Uterus (tissue), 4 donors: ENCODE results near the gene WDR3. TPM values are rescaled to one million over a fixed set of nuclear protein-coding genes. Genes with fewer than 3 reads are reported as not detected.

Source experiments
- DNase-seq, 2 donors: peaks; one replicate each; pipeline ENCODE4 v3.0.0-alpha.2; 2019 to 2020
- H3K27ac ChIP-seq, 2 donors: fragments of 200-600 bp; sonication (generic); 1 replicate in 1 of 2; 2 replicates in 1 of 2; pipeline ENCODE4 v1.5.1; 2016 to 2018
- H3K27me3 ChIP-seq, 2 donors: fragments of 200-600 bp; sonication (generic); one replicate each; pipeline ENCODE4 v1.5.1; 2018 to 2019; ENCODE audit warnings: control low read depth in 1 of 2
- H3K36me3 ChIP-seq, 2 donors: fragments of 200-600 bp; sonication (generic); one replicate each; pipeline ENCODE4 v1.5.1; 2019; ENCODE audit warnings: control low read depth in 1 of 2
- H3K4me1 ChIP-seq, 2 donors: fragments of 200-600 bp; sonication (generic); one replicate each; pipeline ENCODE4 v1.5.1; 2018 to 2019; ENCODE audit warnings: control low read depth in 1 of 2
- H3K4me3 ChIP-seq, 2 donors: fragments of 200-600 bp; sonication (generic); 1 replicate in 1 of 2; 2 replicates in 1 of 2; pipeline ENCODE4 v1.5.1; 2018 to 2019; ENCODE audit warnings: mild to moderate bottlenecking in 1 of 2
- H3K9me3 ChIP-seq, 2 donors: fragments of 200-600 bp; sonication (generic); one replicate each; pipeline ENCODE4 v1.5.1; 2019; ENCODE audit warnings: control low read depth in 1 of 2
- POLR2A ChIP-seq, 2 donors: fragments of 450-650 bp; IDR thresholded peaks; one replicate each; pipeline ENCODE4 v1.6.1; 2016; ENCODE audit warnings: antibody characterized with exemption in 2 of 2, mild to moderate bottlenecking in 1 of 2, moderate library complexity in 1 of 2
- intact Hi-C: fragments of 100-400 bp; cut with DNase I; formaldehyde crosslinking; loops from one replicate; pipeline ENCODE4 v1.15.1; 2023; ENCODE audit warnings: low total_unique reads
- total RNA-seq, 4 donors: library from RNA; depleted of rRNA in 3 of 4; stranded (reverse); fragments of >200 nt in 3 of 4; gene quantifications; one replicate each; pipeline versions ENCODE4 v1.1.0 to v1.2.4, GENCODE V29; 2014 to 2023
- TF ChIP-seq, protein P1 (sequence below), 4 experiments: fragments of 200-600 bp in 2 of 4; fragments of 450-650 bp in 2 of 4; sonication (generic) in 2 of 4; IDR thresholded peaks; one replicate each; pipeline ENCODE4 v1.5.1; 2016 to 2019; ENCODE audit warnings: antibody characterized with exemption in 4 of 4, mild to moderate bottlenecking in 2 of 4, moderate library complexity in 1 of 4
- donor health status: DM: yes; HTN: yes; CAD: no.

Gene WDR3
- total RNA-seq, 4 donors from 2014 or later = 1.8 to 40.9 (median 15.0) TPM

DNA sequence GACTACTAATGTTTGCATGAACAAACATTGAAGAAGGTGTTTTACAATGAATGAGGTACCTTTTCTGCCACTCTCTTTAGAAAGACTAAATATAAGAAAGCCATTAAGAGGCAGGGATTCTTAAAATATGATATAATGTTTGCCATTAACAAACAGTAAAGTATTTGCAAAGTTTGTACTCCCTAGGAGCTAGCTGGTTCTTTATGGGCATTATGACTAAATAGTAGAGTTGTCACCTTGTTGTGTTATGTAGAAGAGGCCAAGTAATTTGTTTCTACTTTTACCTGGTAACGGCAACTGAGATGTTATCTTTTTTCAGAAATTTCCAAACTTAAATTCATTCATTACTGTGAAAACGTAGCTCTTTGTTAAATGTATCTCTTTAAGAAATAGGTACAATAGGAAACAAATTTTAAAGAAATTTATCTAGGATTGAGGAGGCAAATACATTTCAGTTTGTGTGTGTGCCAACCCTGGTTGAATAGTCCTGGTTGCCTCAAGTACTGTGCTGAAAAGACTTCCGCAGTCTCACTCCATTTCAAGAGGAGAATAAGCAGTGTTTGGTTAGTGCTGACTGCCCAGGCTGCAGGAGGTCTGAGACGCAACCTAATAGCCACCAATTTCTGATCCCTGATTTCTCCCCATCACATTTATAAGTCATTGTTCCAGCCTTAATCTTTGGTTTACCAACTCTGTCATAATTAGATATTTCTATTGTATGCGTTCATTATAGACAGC, 52.1 kb downstream of the WDR3 start:
- TF ChIP-seq, protein P1, sequence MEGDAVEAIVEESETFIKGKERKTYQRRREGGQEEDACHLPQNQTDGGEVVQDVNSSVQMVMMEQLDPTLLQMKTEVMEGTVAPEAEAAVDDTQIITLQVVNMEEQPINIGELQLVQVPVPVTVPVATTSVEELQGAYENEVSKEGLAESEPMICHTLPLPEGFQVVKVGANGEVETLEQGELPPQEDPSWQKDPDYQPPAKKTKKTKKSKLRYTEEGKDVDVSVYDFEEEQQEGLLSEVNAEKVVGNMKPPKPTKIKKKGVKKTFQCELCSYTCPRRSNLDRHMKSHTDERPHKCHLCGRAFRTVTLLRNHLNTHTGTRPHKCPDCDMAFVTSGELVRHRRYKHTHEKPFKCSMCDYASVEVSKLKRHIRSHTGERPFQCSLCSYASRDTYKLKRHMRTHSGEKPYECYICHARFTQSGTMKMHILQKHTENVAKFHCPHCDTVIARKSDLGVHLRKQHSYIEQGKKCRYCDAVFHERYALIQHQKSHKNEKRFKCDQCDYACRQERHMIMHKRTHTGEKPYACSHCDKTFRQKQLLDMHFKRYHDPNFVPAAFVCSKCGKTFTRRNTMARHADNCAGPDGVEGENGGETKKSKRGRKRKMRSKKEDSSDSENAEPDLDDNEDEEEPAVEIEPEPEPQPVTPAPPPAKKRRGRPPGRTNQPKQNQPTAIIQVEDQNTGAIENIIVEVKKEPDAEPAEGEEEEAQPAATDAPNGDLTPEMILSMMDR (IDR thresholded peaks at IDR 0.05) = no peak
- TF ChIP-seq POLR2A (IDR thresholded peaks at IDR 0.05) = no peak
- no peak for DNase-seq
- intact Hi-C loops = no loop called here
- Histone ChIP-seq H3K27me3 (no peaks in the 10 kb centered on the region), H3K27ac (no peak overlapping the region), H3K9me3 (no peaks in the 10 kb centered on the region), H3K4me3 (no peak overlapping the region), H3K4me1 (no peaks in the 10 kb centered on the region), H3K36me3 (no peaks in the 10 kb centered on the region)

DNA sequence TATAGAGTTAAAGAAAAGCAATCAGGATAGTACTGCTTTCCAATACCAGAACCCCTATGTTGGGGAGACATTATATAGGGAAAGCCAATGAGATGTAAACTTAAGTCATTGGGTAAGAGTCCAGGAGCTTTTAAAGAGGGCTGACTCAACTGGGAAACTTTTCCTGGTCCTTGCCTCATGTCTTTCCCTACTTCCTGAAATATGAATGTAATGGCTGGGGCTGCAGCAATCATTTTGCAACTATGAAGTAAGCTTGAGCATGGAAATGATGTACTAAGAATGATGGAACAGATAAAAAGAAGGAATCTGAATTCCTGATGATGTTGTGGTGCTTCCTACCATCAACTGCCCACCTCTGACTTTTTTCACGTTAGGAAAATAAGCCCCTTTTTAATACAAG, 55.7 kb downstream of the WDR3 start:
- intact Hi-C loops = no loop called here

DNA sequence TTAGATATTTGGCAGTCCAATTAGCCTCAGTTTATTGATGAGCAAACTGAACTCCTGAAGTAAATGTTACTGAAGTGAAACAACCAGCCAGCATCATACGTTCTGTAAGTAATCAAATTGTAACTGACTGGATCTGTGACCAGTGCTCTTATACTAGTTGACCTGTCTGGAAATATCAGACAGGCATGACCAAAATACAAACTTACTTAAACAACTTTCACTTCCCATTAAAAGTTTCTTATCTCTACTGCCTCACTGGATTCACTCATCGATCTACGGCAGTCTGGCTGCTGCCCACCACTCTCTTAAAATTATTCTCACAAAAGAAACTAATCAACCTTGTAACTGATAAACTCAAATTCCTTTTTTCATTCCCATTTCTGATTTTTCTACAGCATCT, 56.4 kb downstream of the WDR3 start:
- intact Hi-C loops = no loop called here
- Histone ChIP-seq H3K36me3 (no peaks in the 10 kb centered on the region), H3K4me1 (no peaks in the 10 kb centered on the region), H3K27ac (no peak overlapping the region), H3K27me3 (no peaks in the 10 kb centered on the region), H3K9me3 (no peaks in the 10 kb centered on the region), H3K4me3 (no peak overlapping the region)
- no peak for DNase-seq
- TF ChIP-seq, protein P1 (IDR thresholded peaks at IDR 0.05) = no peak
- TF ChIP-seq POLR2A (IDR thresholded peaks at IDR 0.05) = no peak

More for the DNA sequence above, 55.7 kb downstream of the WDR3 start:
- H3K36me3 ChIP-seq = no peaks in the 10 kb centered on the region
- H3K4me3 ChIP-seq = no peak overlapping the region
- no peaks in the 10 kb centered on the region for H3K9me3 ChIP-seq
- no peaks in the 10 kb centered on the region for H3K4me1 ChIP-seq
- no peaks in the 10 kb centered on the region for H3K27me3 ChIP-seq
- H3K27ac ChIP-seq = no peak overlapping the region
- TF ChIP-seq, protein P1 (IDR thresholded peaks at IDR 0.05) = no peak
- TF ChIP-seq POLR2A (IDR thresholded peaks at IDR 0.05) = no peak
- no peak for DNase-seq

DNA sequence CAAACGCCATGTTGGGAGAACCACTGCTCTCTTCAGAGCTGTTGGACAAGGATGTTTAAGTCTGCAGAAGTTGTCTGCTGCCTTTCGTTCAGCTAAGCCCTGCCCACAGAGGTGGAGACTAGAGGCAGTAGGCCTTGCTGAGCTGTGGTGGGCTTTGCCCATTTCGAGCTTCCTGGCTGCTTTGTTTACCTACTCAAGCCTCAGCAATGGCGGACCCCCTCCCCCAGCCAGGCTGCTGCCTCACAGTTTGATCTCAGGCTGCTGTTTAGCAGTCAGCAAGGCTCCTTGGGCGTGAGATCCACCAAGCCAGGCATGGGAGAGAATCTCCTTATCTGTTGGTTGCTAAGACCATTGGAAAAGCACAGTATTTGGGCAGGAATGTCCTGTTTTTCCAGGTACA, 74.8 kb downstream of the WDR3 start:
- Histone ChIP-seq H3K36me3 (no peaks in the 10 kb centered on the region), H3K4me1 (no peaks in the 10 kb centered on the region), H3K27ac (no peak overlapping the region), H3K27me3 (no peaks in the 10 kb centered on the region), H3K9me3 (no peaks in the 10 kb centered on the region), H3K4me3 (no peak overlapping the region)
- intact Hi-C loops = no loop called here
- no peak for TF ChIP-seq POLR2A (IDR thresholded peaks at IDR 0.05)
- DNase-seq = no peak

DNA sequence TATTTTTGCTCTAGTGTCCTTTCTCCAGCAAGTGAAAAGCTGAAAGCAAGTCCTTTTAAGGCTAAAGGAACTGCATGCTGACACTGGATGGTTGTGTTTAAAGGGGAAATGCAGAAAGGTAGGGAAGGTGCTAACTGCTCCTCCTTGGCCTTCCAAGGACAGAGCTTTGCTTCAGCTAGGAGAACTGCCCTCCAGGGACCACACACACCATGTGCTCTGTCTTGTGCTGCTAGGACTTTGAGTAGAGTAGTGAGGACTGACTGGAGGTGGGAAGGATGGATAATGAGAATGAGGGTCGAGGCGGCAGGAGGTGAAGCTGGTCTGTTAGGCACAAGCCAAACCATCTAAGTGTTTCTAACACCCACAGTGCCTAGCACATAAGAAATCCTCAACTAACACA, 77.9 kb downstream of the WDR3 start:
- no peak for TF ChIP-seq POLR2A (IDR thresholded peaks at IDR 0.05)
- Histone ChIP-seq H3K4me1 (no peaks in the 10 kb centered on the region), H3K9me3 (no peaks in the 10 kb centered on the region), H3K36me3 (no peaks in the 10 kb centered on the region), H3K4me3 (no peak overlapping the region), H3K27me3 (no peaks in the 10 kb centered on the region), H3K27ac (no peak overlapping the region)
- DNase-seq = no peak
- intact Hi-C loops = no loop called here

DNA sequence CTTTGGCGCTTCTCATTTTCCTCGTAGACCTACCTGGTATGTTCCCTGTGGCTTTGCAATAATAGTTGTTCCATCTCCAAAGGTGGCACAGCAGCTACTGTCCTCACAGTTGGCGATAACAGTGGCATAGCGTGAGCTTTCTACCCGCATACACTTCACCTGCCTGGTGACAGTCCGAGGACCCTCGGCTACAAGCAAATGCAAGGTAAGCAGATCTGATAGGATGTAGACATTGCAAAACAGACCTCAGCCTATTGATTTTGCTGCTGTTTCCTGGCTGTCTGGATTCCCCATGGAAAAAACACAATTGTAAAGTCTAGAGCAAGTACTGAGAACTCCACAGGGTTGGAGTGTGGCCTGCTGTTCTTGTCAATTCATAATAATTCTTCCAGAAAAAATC, 78.5 kb downstream of the WDR3 start:
- Histone ChIP-seq H3K36me3 (no peaks in the 10 kb centered on the region), H3K9me3 (no peaks in the 10 kb centered on the region), H3K27me3 (no peaks in the 10 kb centered on the region), H3K4me1 (no peaks in the 10 kb centered on the region), H3K4me3 (no peak overlapping the region), H3K27ac (no peak overlapping the region)
- DNase-seq = no peak
- no peak for TF ChIP-seq POLR2A (IDR thresholded peaks at IDR 0.05)
- TF ChIP-seq, protein P1 (IDR thresholded peaks at IDR 0.05) = no peak
- intact Hi-C loops = no loop called here
